Measurements from ENCODE around the gene ESRP2. TPM values are rescaled to one million over a fixed set of nuclear protein-coding genes. Genes with fewer than 3 reads are reported as not detected.
A peak's percentile ranks its signal among the peaks of the same experiment; 100 is the strongest.

ESRP2 gene
- total RNA-seq, 1 experiment from 2014 or later, result 27.0 TPM

DNA sequence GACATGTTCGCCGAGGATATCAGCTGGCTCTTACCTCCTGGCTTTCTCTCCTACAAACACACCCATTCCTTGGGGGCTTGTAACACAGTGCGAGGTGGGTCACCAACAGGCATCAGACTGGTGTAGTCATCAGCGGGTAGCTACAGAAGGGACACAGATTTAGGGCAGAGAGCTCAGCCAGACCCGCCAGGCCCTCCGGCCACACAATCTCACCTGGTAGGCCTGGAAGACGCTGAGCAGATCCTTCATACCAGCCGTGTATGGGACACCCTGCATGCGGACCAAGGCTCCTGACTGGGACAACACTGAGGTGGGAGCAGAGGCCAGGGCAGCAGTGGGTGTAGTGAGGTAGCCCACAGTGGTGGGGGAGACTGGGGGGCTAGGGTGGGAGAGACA is 5.8 kb downstream of the ESRP2 start:
- intact Hi-C loops (cut with micrococcal nuclease; ENCODE audit: unreplicated experiment), result no loop called here
- CTCF ChIA-PET, result interaction anchor here (0.6 kb wide), 1 partner anchor 144 kb away, joined by 4 read pairs; no protein-coding TSS in a partner anchor
- no peak overlapping the region for H3K27ac ChIP-seq (ENCODE audit: low read length)
- H3K36me3 ChIP-seq (ENCODE audit: control insufficient read depth, insufficient read depth, low read length), result no peaks in the 10 kb centered on the region; the same call in 1 of the 2 replicates
- no peak overlapping the region for H3K4me3 ChIP-seq (ENCODE audit: low read depth in 2 of 2, low read length in 2 of 2)
- no TSS peak for BruUV-seq (replicated peaks)
- no peaks in the 10 kb centered on the region for H3K9me3 ChIP-seq (ENCODE audit: control insufficient read depth, insufficient read depth, low read depth, low read length)
- H3K27me3 ChIP-seq (ENCODE audit: control insufficient read depth, insufficient read depth, low read length), result no peaks in the 10 kb centered on the region
- ATAC-seq (no peak), DNase-seq (ENCODE audit: low read depth, low spot score) (no peak)
- H3K4me1 ChIP-seq (ENCODE audit: control insufficient read depth, insufficient read depth, low read length), result peaks cover 18% of the 10 kb centered on the region
- in situ Hi-C loops (cut with HindIII; ENCODE audit: low pct_unique_long_range_greater_than_20kb, low sequenced_read_pairs), result no loop called here
- POLR2A ChIA-PET, result no interaction called here
- no peak for TF ChIP-seq POLR2AphosphoS5 (IDR thresholded peaks at IDR 0.05; ENCODE audit: low read depth, low read length)
- TF ChIP-seq, protein P1, sequence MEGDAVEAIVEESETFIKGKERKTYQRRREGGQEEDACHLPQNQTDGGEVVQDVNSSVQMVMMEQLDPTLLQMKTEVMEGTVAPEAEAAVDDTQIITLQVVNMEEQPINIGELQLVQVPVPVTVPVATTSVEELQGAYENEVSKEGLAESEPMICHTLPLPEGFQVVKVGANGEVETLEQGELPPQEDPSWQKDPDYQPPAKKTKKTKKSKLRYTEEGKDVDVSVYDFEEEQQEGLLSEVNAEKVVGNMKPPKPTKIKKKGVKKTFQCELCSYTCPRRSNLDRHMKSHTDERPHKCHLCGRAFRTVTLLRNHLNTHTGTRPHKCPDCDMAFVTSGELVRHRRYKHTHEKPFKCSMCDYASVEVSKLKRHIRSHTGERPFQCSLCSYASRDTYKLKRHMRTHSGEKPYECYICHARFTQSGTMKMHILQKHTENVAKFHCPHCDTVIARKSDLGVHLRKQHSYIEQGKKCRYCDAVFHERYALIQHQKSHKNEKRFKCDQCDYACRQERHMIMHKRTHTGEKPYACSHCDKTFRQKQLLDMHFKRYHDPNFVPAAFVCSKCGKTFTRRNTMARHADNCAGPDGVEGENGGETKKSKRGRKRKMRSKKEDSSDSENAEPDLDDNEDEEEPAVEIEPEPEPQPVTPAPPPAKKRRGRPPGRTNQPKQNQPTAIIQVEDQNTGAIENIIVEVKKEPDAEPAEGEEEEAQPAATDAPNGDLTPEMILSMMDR (IDR thresholded peaks at IDR 0.05), result no peak
- TF ChIP-seq, protein P2, sequence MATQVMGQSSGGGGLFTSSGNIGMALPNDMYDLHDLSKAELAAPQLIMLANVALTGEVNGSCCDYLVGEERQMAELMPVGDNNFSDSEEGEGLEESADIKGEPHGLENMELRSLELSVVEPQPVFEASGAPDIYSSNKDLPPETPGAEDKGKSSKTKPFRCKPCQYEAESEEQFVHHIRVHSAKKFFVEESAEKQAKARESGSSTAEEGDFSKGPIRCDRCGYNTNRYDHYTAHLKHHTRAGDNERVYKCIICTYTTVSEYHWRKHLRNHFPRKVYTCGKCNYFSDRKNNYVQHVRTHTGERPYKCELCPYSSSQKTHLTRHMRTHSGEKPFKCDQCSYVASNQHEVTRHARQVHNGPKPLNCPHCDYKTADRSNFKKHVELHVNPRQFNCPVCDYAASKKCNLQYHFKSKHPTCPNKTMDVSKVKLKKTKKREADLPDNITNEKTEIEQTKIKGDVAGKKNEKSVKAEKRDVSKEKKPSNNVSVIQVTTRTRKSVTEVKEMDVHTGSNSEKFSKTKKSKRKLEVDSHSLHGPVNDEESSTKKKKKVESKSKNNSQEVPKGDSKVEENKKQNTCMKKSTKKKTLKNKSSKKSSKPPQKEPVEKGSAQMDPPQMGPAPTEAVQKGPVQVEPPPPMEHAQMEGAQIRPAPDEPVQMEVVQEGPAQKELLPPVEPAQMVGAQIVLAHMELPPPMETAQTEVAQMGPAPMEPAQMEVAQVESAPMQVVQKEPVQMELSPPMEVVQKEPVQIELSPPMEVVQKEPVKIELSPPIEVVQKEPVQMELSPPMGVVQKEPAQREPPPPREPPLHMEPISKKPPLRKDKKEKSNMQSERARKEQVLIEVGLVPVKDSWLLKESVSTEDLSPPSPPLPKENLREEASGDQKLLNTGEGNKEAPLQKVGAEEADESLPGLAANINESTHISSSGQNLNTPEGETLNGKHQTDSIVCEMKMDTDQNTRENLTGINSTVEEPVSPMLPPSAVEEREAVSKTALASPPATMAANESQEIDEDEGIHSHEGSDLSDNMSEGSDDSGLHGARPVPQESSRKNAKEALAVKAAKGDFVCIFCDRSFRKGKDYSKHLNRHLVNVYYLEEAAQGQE (IDR thresholded peaks at IDR 0.05; ENCODE audit: insufficient read depth in 1 of 2, low read depth in 2 of 2, low read length in 1 of 2), result no peak
- no peak for TF ChIP-seq SIN3A (IDR thresholded peaks at IDR 0.05; ENCODE audit: borderline replicate concordance, insufficient read depth, low read depth, low read length)
- no peak for TF ChIP-seq TCF7L2 (IDR thresholded peaks at IDR 0.05; ENCODE audit: low read depth, low read length)

DNA sequence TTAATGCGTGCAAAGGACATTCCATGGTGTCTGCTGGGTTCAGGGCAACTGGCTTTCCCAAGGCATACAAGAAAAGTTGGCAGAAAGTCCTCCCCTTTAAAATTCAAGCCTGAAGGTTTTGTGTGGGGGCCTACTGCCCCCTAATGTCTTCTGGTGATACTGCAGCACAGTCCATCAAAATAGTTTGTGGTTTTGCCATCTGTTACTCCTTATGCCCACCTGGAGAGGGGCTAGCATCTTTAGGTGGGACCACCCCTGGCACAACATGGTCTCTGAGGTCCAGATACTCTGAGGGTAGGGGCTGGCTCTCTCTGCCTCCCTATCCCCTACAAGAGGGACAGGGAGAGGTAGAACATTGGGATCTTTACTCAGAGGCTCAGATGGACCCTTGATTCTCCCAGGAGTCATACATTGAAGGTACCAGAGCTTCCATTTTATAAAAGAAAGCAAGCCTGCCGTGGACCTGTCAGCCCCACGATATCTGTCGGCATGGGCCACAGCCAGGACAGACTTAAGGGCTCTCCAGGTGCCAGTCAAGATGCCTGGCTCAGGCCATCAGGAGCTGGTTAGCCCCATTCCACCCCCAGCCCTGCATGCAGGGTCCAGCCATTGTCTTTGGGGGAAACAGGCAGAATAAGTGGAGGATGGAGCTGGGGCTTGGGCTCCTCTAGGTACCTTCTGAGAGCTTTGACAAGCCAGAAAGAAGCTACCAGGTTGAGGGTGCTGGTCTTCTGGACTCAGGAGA is 6.3 kb downstream of the ESRP2 start:
- in situ Hi-C loops (cut with HindIII; ENCODE audit: low pct_unique_long_range_greater_than_20kb, low sequenced_read_pairs) (no loop called here), intact Hi-C loops (cut with micrococcal nuclease; ENCODE audit: unreplicated experiment) (loop anchor here (5.0 kb wide), 1 partner anchor 142 kb away; the partner anchor contains the start of gene NFATC3)
- Histone ChIP-seq H3K36me3 (ENCODE audit: control insufficient read depth, insufficient read depth, low read length) (no peaks in the 10 kb centered on the region; the same call in 1 of the 2 replicates), H3K4me1 (ENCODE audit: control insufficient read depth, insufficient read depth, low read length) (peaks cover 18% of the 10 kb centered on the region), H3K4me3 (ENCODE audit: low read depth in 2 of 2, low read length in 2 of 2) (no peak overlapping the region), H3K27ac (ENCODE audit: low read length) (no peak overlapping the region), H3K9me3 (ENCODE audit: control insufficient read depth, insufficient read depth, low read depth, low read length) (no peaks in the 10 kb centered on the region), H3K27me3 (ENCODE audit: control insufficient read depth, insufficient read depth, low read length) (no peaks in the 10 kb centered on the region)
- BruUV-seq (replicated peaks), result no TSS peak
- DNase-seq (ENCODE audit: low read depth, low spot score) (no peak), ATAC-seq (peak; percentile 44; the same call in 1 of the 2 replicates)
- ChIA-PET CTCF (no interaction called here), POLR2A (no interaction called here)
- TF ChIP-seq TCF7L2 (IDR thresholded peaks at IDR 0.05; ENCODE audit: low read depth, low read length), result no peak
- TF ChIP-seq, protein P1 (IDR thresholded peaks at IDR 0.05), result peak; percentile 87
- no peak; the same call in 1 of the 2 replicates for TF ChIP-seq POLR2AphosphoS5 (IDR thresholded peaks at IDR 0.05; ENCODE audit: low read depth, low read length)
- TF ChIP-seq, protein P2 (IDR thresholded peaks at IDR 0.05; ENCODE audit: insufficient read depth in 1 of 2, low read depth in 2 of 2, low read length in 1 of 2), result no peak
